Measurements from ENCODE around the gene FUT7.

FUT7 gene

DNA sequence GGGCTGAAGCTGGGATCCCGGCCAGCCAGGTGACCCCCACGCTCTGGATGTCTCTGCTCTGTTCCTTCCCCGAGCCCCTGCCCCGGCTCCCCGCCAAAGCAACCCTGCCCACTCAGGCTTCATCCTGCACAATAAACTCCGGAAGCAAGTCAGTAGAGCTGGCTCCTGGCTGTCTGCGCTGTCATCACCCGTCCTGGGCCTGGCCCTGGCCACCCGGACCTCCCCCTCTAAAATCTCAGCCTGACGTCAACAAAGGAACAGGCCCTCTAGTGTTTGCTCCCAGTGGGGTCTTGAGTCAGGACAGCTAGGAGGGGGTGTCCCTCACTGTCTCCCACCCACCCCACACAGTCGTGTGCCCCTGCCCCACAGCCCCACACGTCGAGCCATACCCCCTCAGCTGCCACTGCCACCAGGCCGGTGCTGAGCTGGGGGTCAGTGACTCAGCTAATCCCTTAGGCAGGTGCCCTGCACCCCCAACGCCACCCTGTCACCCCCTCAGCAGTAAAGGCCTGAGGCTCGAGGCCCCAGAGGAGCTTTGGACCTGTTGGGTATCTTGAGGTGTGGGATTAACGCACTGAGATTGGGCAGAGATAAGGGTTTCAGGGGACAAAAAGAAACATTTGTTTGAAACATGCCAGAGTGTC lies 50.2 kb downstream of the FUT7 start:
- H3K36me3 ChIP-seq (ENCODE audit: insufficient read depth, low read length) = no peaks in the 10 kb centered on the region
- no peak overlapping the region for H3K9ac ChIP-seq (ENCODE audit: low read length)
- peaks cover 0 to 47% of the 10 kb centered on the region in 2 donors for H3K27me3 ChIP-seq (ENCODE audit: control insufficient read depth in 1 of 2, insufficient read depth in 2 of 2, low read length in 2 of 2)
- no peaks in the 10 kb centered on the region for H3K4me1 ChIP-seq (ENCODE audit: insufficient read depth, low read length)
- H3K4me3 ChIP-seq (ENCODE audit: low read depth in 1 of 2, low read length in 2 of 2) = no peak overlapping the region
- no peak overlapping the region for H3K27ac ChIP-seq (ENCODE audit: low read depth, low read length)
- no peaks in the 10 kb centered on the region for H3K9me3 ChIP-seq (ENCODE audit: low read length)

DNA sequence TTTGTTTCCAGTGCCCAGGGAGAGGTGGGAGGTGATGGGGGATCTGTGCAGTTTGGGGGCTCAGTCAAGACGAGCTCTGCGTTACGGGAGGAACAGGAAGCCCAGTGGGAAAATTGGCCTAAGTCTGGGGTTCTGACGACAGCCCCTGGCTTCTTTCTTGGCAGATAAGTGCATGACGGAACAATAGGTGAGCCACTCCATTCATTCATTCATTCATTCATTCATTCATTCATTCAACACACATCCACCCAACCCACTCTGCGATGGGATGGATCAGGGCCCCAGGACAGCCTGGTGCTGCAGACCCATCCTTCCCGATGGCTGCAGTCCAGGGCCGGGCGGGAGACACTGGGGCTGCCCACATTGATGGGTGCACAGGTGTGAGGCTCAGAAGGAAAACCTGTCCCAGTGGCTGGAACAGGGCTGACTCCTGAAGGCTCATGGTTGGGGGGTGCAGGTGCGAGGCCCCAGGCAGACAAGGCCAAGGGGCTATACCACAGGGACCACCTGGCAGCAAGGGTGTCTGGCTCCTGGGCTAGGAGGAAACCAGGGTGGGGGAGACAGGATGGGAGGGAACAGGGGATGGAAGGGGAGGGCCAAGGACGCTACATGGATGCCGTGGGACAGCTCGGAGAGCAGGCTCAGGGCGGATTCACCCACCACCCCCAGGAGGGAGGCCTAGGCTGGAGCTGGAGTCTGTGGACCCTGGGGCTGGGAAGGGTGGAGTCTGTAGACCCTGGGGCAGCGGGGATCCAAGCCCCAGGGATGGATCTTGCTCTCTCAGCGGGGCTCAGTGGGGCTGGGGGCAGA lies 51.0 kb downstream of the FUT7 start:
- H3K27me3 ChIP-seq (ENCODE audit: control insufficient read depth in 1 of 2, insufficient read depth in 2 of 2, low read length in 2 of 2) = peaks cover 0 to 42% of the 10 kb centered on the region in 2 donors

More for the DNA sequence above, 51.0 kb downstream of the FUT7 start:
- Histone ChIP-seq H3K4me1 (ENCODE audit: insufficient read depth, low read length) (no peaks in the 10 kb centered on the region), H3K9me3 (ENCODE audit: low read length) (no peaks in the 10 kb centered on the region), H3K9ac (ENCODE audit: low read length) (no peak overlapping the region), H3K36me3 (ENCODE audit: insufficient read depth, low read length) (no peaks in the 10 kb centered on the region), H3K4me3 (ENCODE audit: low read depth in 1 of 2, low read length in 2 of 2) (no peak overlapping the region), H3K27ac (ENCODE audit: low read depth, low read length) (no peak overlapping the region)

Measured in muscle layer of colon (tissue), 2 donors.